ENCODE results near the gene NOL7. TPM values are rescaled to one million over a fixed set of nuclear protein-coding genes. Genes with fewer than 3 reads are reported as not detected.
A peak's percentile ranks its signal among the peaks of the same experiment; 100 is the strongest.

Gene NOL7
- polyA plus RNA-seq (2013), result 86.9 and 87.2 TPM in 2 replicates

DNA sequence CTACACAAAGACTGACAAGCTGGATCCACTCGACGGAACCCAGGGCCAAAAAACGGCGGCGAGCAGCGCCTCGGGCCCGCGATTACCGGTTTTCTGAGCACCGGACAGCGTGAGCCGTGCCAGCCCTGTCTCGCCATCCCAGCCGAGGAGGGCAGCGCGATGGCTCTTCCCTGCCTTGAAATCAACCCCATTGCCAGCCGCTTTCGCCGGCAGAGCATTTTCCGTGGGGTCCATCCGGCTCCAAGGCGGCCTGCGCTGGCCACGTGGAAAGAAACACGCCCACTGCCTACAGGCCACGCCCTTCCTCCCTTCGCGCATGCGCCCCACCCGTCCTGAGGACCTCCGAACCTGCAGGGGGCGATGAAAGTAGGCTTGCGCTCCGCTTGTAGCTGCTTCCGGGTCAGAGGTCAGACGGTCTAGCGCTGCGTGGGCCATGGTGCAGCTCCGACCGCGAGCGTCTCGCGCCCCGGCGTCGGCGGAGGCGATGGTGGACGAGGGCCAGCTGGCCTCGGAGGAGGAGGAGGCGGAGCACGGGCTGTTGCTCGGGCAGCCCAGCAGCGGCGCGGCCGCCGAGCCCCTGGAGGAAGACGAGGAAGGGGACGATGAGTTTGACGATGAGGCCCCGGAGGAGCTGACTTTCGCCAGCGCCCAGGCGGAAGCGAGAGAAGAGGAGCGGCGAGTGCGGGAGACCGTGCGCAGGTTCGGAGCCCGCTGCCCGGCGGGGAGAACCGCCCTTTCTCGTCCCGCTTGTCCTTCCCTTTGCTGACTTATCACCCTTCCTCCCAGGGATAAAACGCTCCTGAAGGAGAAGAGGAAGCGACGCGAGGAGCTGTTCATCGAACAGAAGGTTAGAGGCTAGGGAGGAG lies at the start of gene NOL7:
Gene NOL7 (plus strand): TSS at position 410 of the 866 bp plus-strand sequence. CDS start 24 bp downstream, at position 434.
- no CpG with 5 or more reads among the region's 85 CpGs for WGBS (ENCODE audit: extremely low coverage, insufficient coverage, insufficient read length)
- Histone ChIP-seq H3K18ac (ENCODE audit: low read length) (peak within 1 kb of the TSS; percentile 84), H2BK12ac (ENCODE audit: low read length) (no peak within 1 kb of the TSS), H2AK5ac (ENCODE audit: low read length) (no peak within 1 kb of the TSS), H2BK5ac (ENCODE audit: low read depth, low read length, poor library complexity) (peak within 1 kb of the TSS; percentile 29), H3K36me3 (ENCODE audit: control insufficient read depth in 1 of 2, insufficient read depth in 2 of 2, low read length in 2 of 2) (peaks cover 8 to 19% of the 10 kb centered on the region in 2 experiments), H3K4me1 (ENCODE audit: control insufficient read depth in 1 of 2, insufficient read depth in 2 of 2, low read length in 2 of 2) (peaks cover 0 to 3% of the 10 kb centered on the region in 2 experiments), H3K79me2 (ENCODE audit: control insufficient read depth, insufficient read depth, low read length, poor library complexity) (peaks cover 13% of the 10 kb centered on the region), H2BK120ac (ENCODE audit: insufficient read depth, low read length, poor library complexity) (peak within 1 kb of the TSS; percentile 69), H3K4ac (ENCODE audit: low read depth, low read length) (peak within 1 kb of the TSS; percentile 82), H3K79me1 (ENCODE audit: low read length) (peaks cover 9% of the 10 kb centered on the region), H3K27ac (ENCODE audit: low read depth, low read length) (peak within 1 kb of the TSS; percentile 77), H3K4me3 (ENCODE audit: low read depth, low read length) (peak within 1 kb of the TSS; percentile 91), H2AFZ (ENCODE audit: insufficient read depth, low read length, poor library complexity) (peak within 1 kb of the TSS; percentile 89), H3K9me3 (ENCODE audit: insufficient read depth, low read depth, low read length) (no peaks in the 10 kb centered on the region), H3K14ac (ENCODE audit: low read length) (peak within 1 kb of the TSS; percentile 86), H3K23ac (ENCODE audit: low read length) (no peak within 1 kb of the TSS), H4K12ac (ENCODE audit: low read depth, low read length) (peak within 1 kb of the TSS; percentile 89), H4K8ac (ENCODE audit: low read depth, low read length) (peak within 1 kb of the TSS; percentile 95), H3K9ac (ENCODE audit: low read length) (peak within 1 kb of the TSS; percentile 91), H4K91ac (ENCODE audit: low read depth, low read length) (peak within 1 kb of the TSS; percentile 82), H3K27me3 (ENCODE audit: insufficient read depth, low read length) (no peaks in the 10 kb centered on the region), H3K4me2 (ENCODE audit: low read length) (peak within 1 kb of the TSS; percentile 93)
- DNase-seq, result peak; percentile 97 to 99

DNA sequence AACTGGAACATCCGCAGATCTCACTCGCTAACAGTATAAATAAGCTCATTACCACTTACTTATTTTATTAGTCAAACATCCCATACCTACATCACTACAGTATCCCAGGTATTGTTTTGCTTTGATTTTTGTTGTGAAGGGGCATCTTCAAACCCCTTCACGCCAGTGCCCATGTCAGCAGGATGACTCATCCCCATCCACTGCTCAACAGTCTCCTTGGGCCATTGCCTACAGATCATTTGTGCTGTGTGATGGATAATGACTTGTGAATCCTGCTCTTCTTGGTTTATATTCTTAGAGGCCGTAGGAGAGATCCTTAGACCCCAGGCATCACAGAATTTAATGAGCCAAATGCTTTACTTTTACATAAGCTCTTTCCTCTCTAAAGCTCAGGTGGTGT lies 49.2 kb upstream of the NOL7 start:
- H4K91ac ChIP-seq (ENCODE audit: low read depth, low read length), result no peak overlapping the region
- no CpG with 5 or more reads among the region's 4 CpGs for WGBS (ENCODE audit: extremely low coverage, insufficient coverage, insufficient read length)
- no peak overlapping the region for H2BK120ac ChIP-seq (ENCODE audit: insufficient read depth, low read length, poor library complexity)
- no peaks in the 10 kb centered on the region for H3K36me3 ChIP-seq (ENCODE audit: control insufficient read depth in 1 of 2, insufficient read depth in 2 of 2, low read length in 2 of 2)
- no peaks in the 10 kb centered on the region for H3K79me1 ChIP-seq (ENCODE audit: low read length)
- H3K23ac ChIP-seq (ENCODE audit: low read length), result no peak overlapping the region
- peaks cover 0 to 3% of the 10 kb centered on the region in 2 experiments for H3K4me1 ChIP-seq (ENCODE audit: control insufficient read depth in 1 of 2, insufficient read depth in 2 of 2, low read length in 2 of 2)
- no peak overlapping the region for H3K14ac ChIP-seq (ENCODE audit: low read length)
- DNase-seq, result no peak
- no peak overlapping the region for H4K8ac ChIP-seq (ENCODE audit: low read depth, low read length)
- no peaks in the 10 kb centered on the region for H3K9me3 ChIP-seq (ENCODE audit: insufficient read depth, low read depth, low read length)
- no peak overlapping the region for H3K18ac ChIP-seq (ENCODE audit: low read length)
- H3K4ac ChIP-seq (ENCODE audit: low read depth, low read length), result no peak overlapping the region
- H2BK12ac ChIP-seq (ENCODE audit: low read length), result no peak overlapping the region
- H4K12ac ChIP-seq (ENCODE audit: low read depth, low read length), result no peak overlapping the region
- no peak overlapping the region for H3K4me2 ChIP-seq (ENCODE audit: low read length)
- H3K9ac ChIP-seq (ENCODE audit: low read length), result no peak overlapping the region
- no peaks in the 10 kb centered on the region for H3K79me2 ChIP-seq (ENCODE audit: control insufficient read depth, insufficient read depth, low read length, poor library complexity)
- H2AK5ac ChIP-seq (ENCODE audit: low read length), result no peak overlapping the region
- H2BK5ac ChIP-seq (ENCODE audit: low read depth, low read length, poor library complexity), result no peak overlapping the region
- no peaks in the 10 kb centered on the region for H3K27me3 ChIP-seq (ENCODE audit: insufficient read depth, low read length)
- no peak overlapping the region for H3K4me3 ChIP-seq (ENCODE audit: low read depth, low read length)
- no peak overlapping the region for H3K27ac ChIP-seq (ENCODE audit: low read depth, low read length)
- H2AFZ ChIP-seq (ENCODE audit: insufficient read depth, low read length, poor library complexity), result no peak overlapping the region

DNA sequence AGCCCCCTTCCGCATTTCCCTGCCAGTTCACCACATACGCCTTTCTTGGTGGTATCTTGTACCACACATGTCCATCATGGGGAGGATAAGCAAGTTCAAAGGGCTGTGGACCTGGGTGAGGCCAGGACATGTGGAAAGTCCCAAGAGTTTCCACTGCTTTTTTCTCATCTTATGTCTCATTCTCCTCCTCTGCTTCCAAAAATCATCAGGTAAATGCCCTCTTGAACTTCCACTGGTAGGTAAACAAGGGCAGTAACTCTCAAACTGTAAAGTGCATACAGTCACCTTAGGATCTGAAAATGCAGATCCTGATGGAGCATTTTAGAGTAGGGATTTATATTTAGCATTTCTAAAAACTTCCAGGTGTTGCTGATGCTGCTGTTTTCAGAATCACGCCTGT lies 48.6 kb upstream of the NOL7 start:
- Histone ChIP-seq H3K4me3 (ENCODE audit: low read depth, low read length) (no peak overlapping the region), H3K4me2 (ENCODE audit: low read length) (no peak overlapping the region), H4K8ac (ENCODE audit: low read depth, low read length) (no peak overlapping the region), H3K9me3 (ENCODE audit: insufficient read depth, low read depth, low read length) (no peaks in the 10 kb centered on the region), H3K79me2 (ENCODE audit: control insufficient read depth, insufficient read depth, low read length, poor library complexity) (no peaks in the 10 kb centered on the region), H3K18ac (ENCODE audit: low read length) (no peak overlapping the region), H2BK5ac (ENCODE audit: low read depth, low read length, poor library complexity) (no peak overlapping the region), H3K4ac (ENCODE audit: low read depth, low read length) (no peak overlapping the region), H2AFZ (ENCODE audit: insufficient read depth, low read length, poor library complexity) (no peak overlapping the region), H2AK5ac (ENCODE audit: low read length) (no peak overlapping the region), H3K79me1 (ENCODE audit: low read length) (no peaks in the 10 kb centered on the region), H3K4me1 (ENCODE audit: control insufficient read depth in 1 of 2, insufficient read depth in 2 of 2, low read length in 2 of 2) (peaks cover 0 to 3% of the 10 kb centered on the region in 2 experiments), H4K12ac (ENCODE audit: low read depth, low read length) (no peak overlapping the region), H3K23ac (ENCODE audit: low read length) (no peak overlapping the region), H3K9ac (ENCODE audit: low read length) (no peak overlapping the region), H2BK120ac (ENCODE audit: insufficient read depth, low read length, poor library complexity) (no peak overlapping the region), H3K27ac (ENCODE audit: low read depth, low read length) (no peak overlapping the region), H3K14ac (ENCODE audit: low read length) (no peak overlapping the region), H4K91ac (ENCODE audit: low read depth, low read length) (no peak overlapping the region), H3K36me3 (ENCODE audit: control insufficient read depth in 1 of 2, insufficient read depth in 2 of 2, low read length in 2 of 2) (no peaks in the 10 kb centered on the region), H3K27me3 (ENCODE audit: insufficient read depth, low read length) (no peaks in the 10 kb centered on the region), H2BK12ac (ENCODE audit: low read length) (no peak overlapping the region)
- no CpG with 5 or more reads among the region's 3 CpGs for WGBS (ENCODE audit: extremely low coverage, insufficient coverage, insufficient read length)
- no peak for DNase-seq

DNA sequence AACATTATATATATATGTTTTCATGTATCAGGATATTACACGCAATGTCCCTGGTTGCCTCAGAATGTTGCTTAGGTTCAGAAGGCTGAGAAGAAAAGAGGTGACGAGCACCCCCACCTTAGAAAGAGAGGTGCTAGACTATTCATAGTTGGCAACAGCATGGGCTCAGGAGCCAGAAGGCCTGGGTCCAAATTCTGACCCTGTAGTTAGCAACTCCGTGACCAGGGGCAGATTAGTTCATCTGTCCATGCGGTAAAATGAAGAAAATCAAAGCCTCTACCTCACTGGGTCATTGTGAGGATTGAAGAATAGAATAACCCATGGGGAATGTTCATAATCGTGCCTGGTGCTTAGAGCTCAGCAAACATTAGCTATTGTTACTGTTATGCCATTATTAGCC lies 46.2 kb upstream of the NOL7 start:
- H3K4me3 ChIP-seq (ENCODE audit: low read depth, low read length), result no peak overlapping the region
- H3K27ac ChIP-seq (ENCODE audit: low read depth, low read length), result no peak overlapping the region
- no peak overlapping the region for H4K12ac ChIP-seq (ENCODE audit: low read depth, low read length)
- H4K91ac ChIP-seq (ENCODE audit: low read depth, low read length), result no peak overlapping the region
- no peaks in the 10 kb centered on the region for H3K79me1 ChIP-seq (ENCODE audit: low read length)
- H3K9me3 ChIP-seq (ENCODE audit: insufficient read depth, low read depth, low read length), result no peaks in the 10 kb centered on the region
- no peak overlapping the region for H4K8ac ChIP-seq (ENCODE audit: low read depth, low read length)
- no peaks in the 10 kb centered on the region for H3K79me2 ChIP-seq (ENCODE audit: control insufficient read depth, insufficient read depth, low read length, poor library complexity)
- no peak overlapping the region for H3K4me2 ChIP-seq (ENCODE audit: low read length)
- H3K9ac ChIP-seq (ENCODE audit: low read length), result no peak overlapping the region
- no peaks in the 10 kb centered on the region for H3K27me3 ChIP-seq (ENCODE audit: insufficient read depth, low read length)
- no CpG with 5 or more reads among the region's 5 CpGs for WGBS (ENCODE audit: extremely low coverage, insufficient coverage, insufficient read length)
- H3K14ac ChIP-seq (ENCODE audit: low read length), result no peak overlapping the region
- no peaks in the 10 kb centered on the region for H3K36me3 ChIP-seq (ENCODE audit: control insufficient read depth in 1 of 2, insufficient read depth in 2 of 2, low read length in 2 of 2)
- no peak overlapping the region for H2BK120ac ChIP-seq (ENCODE audit: insufficient read depth, low read length, poor library complexity)
- H3K18ac ChIP-seq (ENCODE audit: low read length), result no peak overlapping the region
- no peak overlapping the region for H3K23ac ChIP-seq (ENCODE audit: low read length)
- no peak for DNase-seq
- H3K4ac ChIP-seq (ENCODE audit: low read depth, low read length), result no peak overlapping the region
- H2AFZ ChIP-seq (ENCODE audit: insufficient read depth, low read length, poor library complexity), result no peak overlapping the region
- no peak overlapping the region for H2BK5ac ChIP-seq (ENCODE audit: low read depth, low read length, poor library complexity)
- H2AK5ac ChIP-seq (ENCODE audit: low read length), result no peak overlapping the region
- H2BK12ac ChIP-seq (ENCODE audit: low read length), result no peak overlapping the region
- H3K4me1 ChIP-seq (ENCODE audit: control insufficient read depth in 1 of 2, insufficient read depth in 2 of 2, low read length in 2 of 2), result peaks cover 0 to 3% of the 10 kb centered on the region in 2 experiments

Data from trophoblast cell (in vitro differentiated cells and primary cell).